IMR-90 (cell line): ENCODE data around the gene LIMS4. TPM values are rescaled to one million over a fixed set of nuclear protein-coding genes. Genes with fewer than 3 reads are reported as not detected.
"Not testable (repeated sequence)": the region's sequence is repeated elsewhere in the genome, so short reads cannot be mapped to it uniquely, and the experiment has no call there.

Experiments
- ATAC-seq: fragments of 200-7000 bp; cut with Tn5 transposase; 2 replicates; pipeline ENCODE4 v1.9.1; 2020; ENCODE audit warnings: low read depth, mild to moderate bottlenecking, moderate library complexity
- Bru-seq: library from RNA; stranded (reverse); fragments of 400-500 nt; gene quantifications from one replicate; lab custom pipeline; 2021; lab: Mats Ljungman, UMichigan
- BruChase-seq, 2 experiments: library from RNA; stranded (reverse); fragments of 400-500 nt; gene quantifications; one replicate each; lab custom pipeline; 2021; lab: Mats Ljungman, UMichigan
- BruUV-seq: library from RNA; stranded (reverse); fragments of 400-500 nt; replicated peaks from 2 replicates; lab custom pipeline; 2021; lab: Mats Ljungman, UMichigan
- CTCF ChIA-PET: fragments of 300-600 bp; formaldehyde crosslinking; extraction: SDS; loops from one replicate; lab custom pipeline; 2021; ENCODE audit warnings: antibody characterized with exemption; lab: Yijun Ruan, JAX
- POLR2A ChIA-PET: fragments of 300-600 bp; sonication (Branson Sonifier 250); formaldehyde crosslinking; loops from one replicate; lab custom pipeline; 2022; ENCODE audit warnings: antibody characterized with exemption; ENCODE audit not compliant: unreplicated experiment; lab: Charles Lee
- DNase-seq: peaks from one replicate; pipeline ENCODE4 v3.0.0; 2013
- H2AFZ ChIP-seq: replicated peaks from 2 replicates; pipeline ENCODE3; 2013; ENCODE audit warnings: low read length, mild to moderate bottlenecking; ENCODE audit not compliant: poor library complexity
- H2AK5ac ChIP-seq: 2 replicates; pipeline ENCODE4 v1.6.1; 2013; ENCODE audit warnings: low read depth, low read length, inconsistent platforms
- H2AK9ac ChIP-seq: replicated peaks from 2 replicates; pipeline ENCODE3; 2013; ENCODE audit warnings: mild to moderate bottlenecking, low read depth, low read length, moderate library complexity; ENCODE audit not compliant: poor library complexity
- H2BK120ac ChIP-seq: 2 replicates; pipeline ENCODE4 v1.6.1; 2013; ENCODE audit warnings: low read depth, low read length, inconsistent platforms
- H2BK15ac ChIP-seq: 3 replicates; pipeline ENCODE4 v1.6.1; 2013; ENCODE audit warnings: low read depth, low read length, inconsistent platforms
- H2BK20ac ChIP-seq: 2 replicates; pipeline ENCODE4 v1.6.1; 2013; ENCODE audit warnings: low read depth, mild to moderate bottlenecking, inconsistent platforms, low read length, moderate library complexity
- H2BK5ac ChIP-seq: 2 replicates; pipeline ENCODE4 v1.6.1; 2013; ENCODE audit warnings: mild to moderate bottlenecking, low read depth, low read length, inconsistent platforms; ENCODE audit not compliant: poor library complexity, severe bottlenecking
- H3K14ac ChIP-seq: replicated peaks from 2 replicates; pipeline ENCODE4 v1.6.1; 2013; ENCODE audit warnings: low read depth, low read length, inconsistent platforms
- H3K18ac ChIP-seq: 2 replicates; pipeline ENCODE4 v1.6.1; 2013; ENCODE audit warnings: low read depth, low read length, control low read depth
- H3K23ac ChIP-seq: 2 replicates; pipeline ENCODE4 v1.6.1; 2013; ENCODE audit warnings: low read depth, low read length, inconsistent platforms
- H3K27ac ChIP-seq: 2 replicates; pipeline ENCODE4 v1.5.1; 2013; ENCODE audit warnings: mild to moderate bottlenecking, control low read depth, low read length; ENCODE audit not compliant: insufficient read depth
- H3K27me3 ChIP-seq: 2 replicates; pipeline ENCODE4 v1.6.1; 2013; ENCODE audit warnings: low read length; ENCODE audit not compliant: control insufficient read depth, insufficient read depth
- H3K36me3 ChIP-seq: 2 replicates; pipeline ENCODE4 v1.6.1; 2013; ENCODE audit warnings: low read length, mixed read lengths; ENCODE audit not compliant: control insufficient read depth, insufficient read depth
- H3K4ac ChIP-seq: 2 replicates; pipeline ENCODE4 v1.6.1; 2013; ENCODE audit warnings: low read depth, low read length, inconsistent platforms
- H3K4me1 ChIP-seq: 2 replicates; pipeline ENCODE4 v1.6.1; 2013; ENCODE audit warnings: low read length, mixed read lengths; ENCODE audit not compliant: control insufficient read depth, insufficient read depth
- H3K4me2 ChIP-seq: 2 replicates; pipeline ENCODE4 v1.6.1; 2013; ENCODE audit warnings: low read depth, mild to moderate bottlenecking, control low read depth, low read length, moderate library complexity
- H3K4me3 ChIP-seq: 2 replicates; pipeline ENCODE4 v1.5.1; 2013; ENCODE audit warnings: low read depth, mild to moderate bottlenecking, control low read depth, low read length, moderate library complexity; ENCODE audit not compliant: insufficient read depth
- H3K56ac ChIP-seq: 2 replicates; pipeline ENCODE4 v1.6.1; 2013; ENCODE audit warnings: low read length, inconsistent platforms; ENCODE audit not compliant: insufficient read depth; ENCODE audit errors: extremely low read depth
- H3K79me1 ChIP-seq, 2 experiments: 2 replicates each; pipeline ENCODE4 v1.6.1; 2013; ENCODE audit warnings: low read length in 2 of 2, inconsistent platforms in 1 of 2, low read depth in 1 of 2
- H3K9ac ChIP-seq: 2 replicates; pipeline ENCODE4 v1.6.1; 2013; ENCODE audit warnings: low read depth, low read length, control low read depth
- H3K9me1 ChIP-seq: 2 replicates; pipeline ENCODE4 v1.6.1; 2013; ENCODE audit warnings: low read length, inconsistent platforms; ENCODE audit not compliant: insufficient read depth
- H3K9me3 ChIP-seq: 2 replicates; pipeline ENCODE4 v1.6.1; 2013; ENCODE audit warnings: low read length; ENCODE audit not compliant: control insufficient read depth, insufficient read depth
- H4K20me1 ChIP-seq: 2 replicates; pipeline ENCODE4 v1.6.1; 2013; ENCODE audit warnings: low read length, inconsistent platforms; ENCODE audit not compliant: insufficient read depth
- H4K5ac ChIP-seq: 2 replicates; pipeline ENCODE4 v1.6.1; 2013; ENCODE audit warnings: mild to moderate bottlenecking, low read depth, low read length, control low read depth
- H4K8ac ChIP-seq, 2 experiments: 2 replicates each; pipeline ENCODE4 v1.6.1; 2013; ENCODE audit warnings: low read depth in 2 of 2, low read length in 2 of 2, control low read depth in 1 of 2, inconsistent platforms in 1 of 2
- H4K91ac ChIP-seq: 2 replicates; pipeline ENCODE4 v1.6.1; 2013; ENCODE audit warnings: low read depth, low read length, inconsistent platforms; ENCODE audit not compliant: insufficient read depth
- WGBS, 2 experiments: methylation state at CpG; one replicate each; pipeline versions ENCODE4 v1.1.5 to v1.1.7; 2013; ENCODE audit warnings: missing lambda C conversion rate in 2 of 2; ENCODE audit not compliant: insufficient read length in 1 of 2; ENCODE audit errors: extremely low coverage in 2 of 2; 5-methylcytosine and 5-hydroxymethylcytosine counted together
- dilution Hi-C: fragments of 300-500 bp; cut with HindIII; formaldehyde crosslinking; loops from one replicate; pipeline ENCODE4 v1.14.3; 2018; ENCODE audit warnings: low sequenced_read_pairs; ENCODE audit not compliant: unreplicated experiment
- in situ Hi-C: fragments of 300-500 bp; cut with MboI; formaldehyde crosslinking; loops from 3 replicates; pipeline ENCODE4 v1.14.3; 2019; ENCODE audit warnings: low sequenced_read_pairs, inconsistent platforms, mixed read lengths
- intact Hi-C: fragments of 100-400 bp; cut with micrococcal nuclease; formaldehyde crosslinking; loops from 2 replicates; pipeline ENCODE4 v1.10.0; 2022
- long read RNA-seq: library from polyadenylated mRNA; unstranded; transcript quantifications from one replicate; pipeline ENCODE4 v2.0.0, GENCODE V29; 2021; ENCODE audit not compliant: unreplicated experiment
- polyA plus RNA-seq, 3 experiments: library from polyadenylated mRNA; depleted of rRNA; stranded (reverse); fragments of >200 nt; gene quantifications; 2 replicates each; pipeline ENCODE4 v1.2.3, GENCODE V29; 2012; ENCODE audit warnings: low replicate concordance in 1 of 3
- total RNA-seq: library from RNA; depleted of rRNA; stranded (reverse); fragments of >200 nt; gene quantifications from 2 replicates; pipeline ENCODE4 v1.2.3, GENCODE V29; 2012; rRNA removed

Gene LIMS4
- total RNA-seq (2.5 and 3.6 TPM in 2 replicates), polyA plus RNA-seq (2012; rRNA removed) (5.2 and 5.7 TPM in 2 replicates), Bru-seq, nascent RNA (not detected), BruChase-seq, experiment 1, labeled RNA remaining after a 6-hour chase (not detected), BruChase-seq, experiment 2, labeled RNA remaining after a 2-hour chase (not detected)
- polyA plus RNA-seq (2012; cell fraction: cytosol; rRNA removed) = 4.4 and 5.2 TPM in 2 replicates
- 9.6 and 10.5 TPM in 2 replicates for polyA plus RNA-seq (2012; cell fraction: nucleus; rRNA removed; ENCODE audit: low replicate concordance)
- long read RNA-seq, partial matches to known transcripts = 0 of 1 reads
- long read RNA-seq, other reads (novel, unspliced or antisense) = 0 of 1 reads

- H2BK120ac ChIP-seq, H4K8ac ChIP-seq, H3K27me3 ChIP-seq, POLR2A ChIA-PET, H2AK9ac ChIP-seq, H2BK20ac ChIP-seq, H3K14ac ChIP-seq, H2AK5ac ChIP-seq, H3K4ac ChIP-seq, H3K9me3 ChIP-seq, H3K4me1 ChIP-seq, H4K5ac ChIP-seq, H2AFZ ChIP-seq, H2BK15ac ChIP-seq, dilution Hi-C loops, H3K4me3 ChIP-seq, H2BK5ac ChIP-seq, H3K9me1 ChIP-seq, H3K18ac ChIP-seq, H4K20me1 ChIP-seq, H4K91ac ChIP-seq, H3K9ac ChIP-seq, BruUV-seq, in situ Hi-C loops, H3K56ac ChIP-seq, H3K36me3 ChIP-seq, DNase-seq, H3K4me2 ChIP-seq, H3K27ac ChIP-seq, CTCF ChIA-PET, H3K79me1 ChIP-seq, intact Hi-C loops, H3K23ac ChIP-seq: not testable (repeated sequence)
- ATAC-seq = peak; percentile 83
- WGBS, 2 experiments = no CpG with 5 or more reads among the region's 29 CpGs
Observed at GRCh38 chr2:110472171-110473058, at the start of gene LIMS4. Gene LIMS4 (minus strand): TSS chr2:110472816. CDS start chr2:110472778, 38 bp downstream.

DNA sequence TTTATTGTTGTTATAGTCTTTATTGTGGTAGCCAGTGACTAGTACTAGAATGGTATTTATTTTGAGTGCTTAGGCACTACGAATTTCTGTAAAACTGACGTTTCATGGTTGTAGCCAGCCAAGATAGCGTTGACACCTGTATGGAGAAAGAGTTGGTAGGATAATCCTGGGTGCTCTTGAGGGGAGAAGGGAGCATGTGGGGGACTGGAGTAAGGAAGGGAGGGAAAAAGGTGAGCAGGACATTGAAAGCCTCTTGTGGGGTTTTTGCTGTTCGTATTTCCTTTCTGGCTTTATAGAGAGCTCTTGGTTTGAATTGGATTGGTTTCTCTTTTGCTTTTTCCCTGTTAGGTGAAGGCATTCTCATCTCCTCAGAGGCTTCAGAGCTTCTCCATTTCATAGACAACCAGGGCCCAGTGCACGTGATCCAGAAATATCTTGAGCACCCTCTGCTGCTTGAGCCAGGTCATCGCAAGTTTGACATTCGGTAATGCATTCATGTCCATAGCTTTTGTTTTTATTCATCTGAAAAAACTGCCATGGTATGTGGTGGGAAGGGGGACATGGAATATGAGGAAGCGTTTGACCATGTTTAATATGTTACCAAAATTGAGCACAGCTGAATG lies 27.2 kb upstream of the LIMS4 start:
- intact Hi-C loops, CTCF ChIA-PET: not testable (repeated sequence)
- peak; percentile 99 for ATAC-seq

More for the DNA sequence above, 27.2 kb upstream of the LIMS4 start:
- H2BK20ac ChIP-seq, DNase-seq, H3K4ac ChIP-seq, H3K4me3 ChIP-seq, H3K4me1 ChIP-seq, H3K56ac ChIP-seq, H3K18ac ChIP-seq, H2AK9ac ChIP-seq, H2AFZ ChIP-seq, H2BK120ac ChIP-seq, H3K23ac ChIP-seq, H4K91ac ChIP-seq, H3K36me3 ChIP-seq, H4K5ac ChIP-seq, POLR2A ChIA-PET, H2BK15ac ChIP-seq, H3K27me3 ChIP-seq, H3K9me1 ChIP-seq, H3K4me2 ChIP-seq, H4K8ac ChIP-seq, BruUV-seq, H2AK5ac ChIP-seq, dilution Hi-C loops, H2BK5ac ChIP-seq, H3K9me3 ChIP-seq, H3K27ac ChIP-seq, H3K9ac ChIP-seq, in situ Hi-C loops, H3K79me1 ChIP-seq, H4K20me1 ChIP-seq, H3K14ac ChIP-seq: not testable (repeated sequence)
- WGBS, 2 experiments = no CpG with 5 or more reads among the region's 8 CpGs
